GM18873 (cell line): ENCODE measurements around the gene NR4A1.

ENCODE experiments used
- ATAC-seq: cut with Tn5 transposase; IDR thresholded peaks from one replicate; pipeline ENCODE4 v1.9.1; 2021; ENCODE audit warnings: mild to moderate bottlenecking, moderate library complexity, moderate number of reproducible peaks; ENCODE audit not compliant: unreplicated experiment, low FRiP score

Gene NR4A1

GRCh38 chr12:52015532-52016041 lies 35.7 kb upstream of the NR4A1 start:
- ATAC-seq = no peak

- ATAC-seq = no peak
Measured at GRCh38 chr12:52018433-52019112, 32.7 kb upstream of the NR4A1 start.

- ATAC-seq = no peak
Measured at GRCh38 chr12:52019113-52019770, 32.0 kb upstream of the NR4A1 start.

DNA sequence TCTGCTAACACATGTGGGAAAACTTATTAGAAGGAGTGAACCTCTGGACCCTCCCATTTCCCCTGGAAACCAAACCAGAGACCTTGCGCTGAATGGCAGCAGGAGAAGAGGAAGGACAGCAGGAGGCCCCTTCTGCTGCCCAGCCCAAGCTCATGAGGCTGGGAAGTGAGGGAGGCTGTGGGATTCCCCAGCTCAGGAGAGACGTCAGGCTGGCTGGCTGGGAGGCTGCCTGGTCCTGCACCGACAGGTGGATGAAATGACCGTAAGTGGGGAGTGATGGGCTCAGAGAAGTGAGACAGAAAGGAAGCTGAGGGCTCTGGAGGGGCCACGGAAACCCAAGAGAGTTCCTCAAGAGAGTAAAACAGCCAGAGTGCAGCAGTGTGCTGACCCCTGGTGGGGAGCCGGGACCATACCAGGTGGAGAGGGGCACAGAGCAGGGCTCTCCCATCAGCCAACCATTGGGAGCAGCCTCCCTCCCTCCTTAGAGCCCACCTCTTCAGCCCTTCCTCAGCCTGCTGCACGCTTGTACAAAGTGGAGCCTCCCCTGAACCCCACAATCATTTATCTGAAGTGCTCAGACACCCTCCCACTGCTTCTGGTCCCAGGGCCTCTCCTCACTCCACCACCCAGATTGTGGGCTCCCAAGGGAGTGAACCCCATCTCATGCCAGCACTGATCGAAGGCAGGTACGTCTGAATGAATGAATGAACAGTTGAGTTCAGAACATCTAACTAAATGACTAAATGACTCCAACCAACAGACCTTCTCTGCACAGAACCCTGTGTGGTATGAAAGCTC lies 30.5 kb upstream of the NR4A1 start:
- ATAC-seq = no peak

GRCh38 chr12:52022841-52023181 lies 28.4 kb upstream of the NR4A1 start:
- ATAC-seq = no peak

GRCh38 chr12:52023182-52023975 lies 27.9 kb upstream of the NR4A1 start:
- no peak for ATAC-seq

- ATAC-seq = no peak
Measured at GRCh38 chr12:52023976-52024688, 27.1 kb upstream of the NR4A1 start.

GRCh38 chr12:52024845-52025230 lies 26.4 kb upstream of the NR4A1 start:
- ATAC-seq = no peak

- no peak for ATAC-seq
Measured at GRCh38 chr12:52026263-52026662, 25.0 kb upstream of the NR4A1 start.

DNA sequence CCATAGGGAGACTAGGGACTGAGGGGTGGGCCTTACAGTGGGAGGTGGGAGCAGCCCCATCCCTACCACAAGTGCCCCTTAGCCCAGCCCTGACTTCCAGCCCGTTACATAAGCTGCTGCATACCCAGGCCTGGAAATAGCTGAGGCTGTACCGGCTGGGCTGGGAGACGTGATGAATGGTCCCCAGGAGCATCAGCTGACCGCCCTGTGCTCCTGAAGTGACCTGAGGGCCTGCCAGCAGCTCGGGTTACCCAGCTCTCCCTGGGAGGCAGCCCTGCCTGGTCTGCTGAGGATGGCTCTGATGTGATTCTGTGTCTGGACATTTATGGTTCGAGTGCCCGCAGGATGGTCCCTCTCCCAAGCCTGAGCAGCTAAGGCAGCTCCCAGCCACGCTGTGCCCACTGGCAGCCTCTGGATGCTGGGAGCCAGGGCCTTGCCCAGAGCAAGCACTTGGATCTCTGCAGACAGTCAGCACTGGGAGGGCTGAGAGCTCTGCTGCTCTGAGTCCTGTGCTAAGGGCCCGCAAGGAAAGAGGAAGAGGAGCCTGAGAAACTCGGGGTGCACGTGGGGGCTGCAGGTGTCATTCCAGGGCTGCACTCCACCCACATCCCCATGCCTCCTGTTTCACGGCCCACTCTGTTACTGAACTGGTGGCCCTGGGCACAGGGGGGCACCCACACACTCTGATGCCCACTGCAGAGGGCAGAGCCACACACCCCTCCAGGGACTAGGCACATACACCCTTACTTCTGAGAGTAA lies 24.0 kb upstream of the NR4A1 start:
- no peak for ATAC-seq

DNA sequence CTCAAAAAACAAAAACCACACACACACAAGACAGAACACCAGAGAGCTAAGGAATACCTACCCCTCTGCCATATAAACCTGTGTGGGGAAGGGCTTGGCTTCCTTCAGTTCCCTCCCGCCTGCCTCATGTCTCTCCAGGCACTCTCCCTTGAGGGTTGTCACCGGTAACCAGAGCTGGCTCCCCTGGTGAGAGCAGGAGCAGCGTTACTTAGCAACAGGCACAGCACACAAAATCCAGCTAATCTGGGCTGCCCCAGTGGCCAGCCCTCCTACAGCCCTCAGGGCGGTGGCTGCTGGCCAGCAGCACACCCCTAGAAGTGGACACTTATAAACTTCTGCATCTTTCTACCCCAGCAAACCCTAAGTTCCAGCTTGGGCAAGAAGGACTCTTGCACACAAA lies 21.6 kb upstream of the NR4A1 start:
- ATAC-seq = no peak

DNA sequence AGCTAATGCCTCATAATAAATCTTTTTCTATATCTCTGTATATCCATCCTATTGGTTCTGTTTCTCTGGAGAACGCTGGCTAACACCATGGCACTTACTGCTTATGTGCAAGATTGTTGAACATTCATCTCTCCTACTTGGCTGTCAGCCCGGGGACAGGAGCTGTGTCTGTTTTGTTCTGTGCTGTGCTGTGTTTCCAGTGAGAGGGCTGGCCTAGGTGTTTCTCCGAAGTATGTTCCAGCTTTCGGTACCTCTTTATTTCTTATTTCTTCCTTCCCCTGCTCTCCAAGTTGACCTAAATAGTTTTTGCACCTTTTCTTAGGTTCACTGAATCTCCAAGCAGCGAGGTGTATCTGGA lies 18.8 kb upstream of the NR4A1 start:
- no peak for ATAC-seq

- peak; percentile 79 for ATAC-seq
Measured at GRCh38 chr12:52032804-52033445, 18.3 kb upstream of the NR4A1 start.

- no peak for ATAC-seq
Measured at GRCh38 chr12:52033446-52034140, 17.6 kb upstream of the NR4A1 start.

GRCh38 chr12:52035190-52035589 lies 16.1 kb upstream of the NR4A1 start:
- no peak for ATAC-seq

DNA sequence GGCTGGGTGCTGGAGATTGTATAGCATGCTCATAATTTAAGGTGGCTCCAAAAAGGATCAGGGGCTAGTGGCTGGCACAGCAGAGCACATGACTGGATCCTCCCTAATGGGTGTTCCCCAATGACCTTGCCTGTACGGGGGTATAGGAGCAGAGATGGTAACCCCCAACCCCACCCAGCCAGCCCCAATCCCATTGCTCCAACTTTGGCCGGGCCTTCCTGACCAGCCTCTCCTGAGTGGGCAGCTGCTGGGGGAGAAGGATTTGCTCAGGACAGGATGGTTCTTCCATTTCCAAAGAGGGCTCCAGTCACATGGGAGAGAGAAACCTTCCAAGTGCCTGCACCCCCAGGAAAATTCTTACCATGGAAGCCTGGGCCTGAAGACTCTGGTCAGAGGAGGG lies 15.3 kb upstream of the NR4A1 start:
- ATAC-seq = no peak

GRCh38 chr12:52036587-52037171 lies 14.6 kb upstream of the NR4A1 start:
- ATAC-seq = no peak

GRCh38 chr12:52037248-52037861 lies 13.9 kb upstream of the NR4A1 start:
- ATAC-seq = no peak
